ENCODE results near the gene DAPK1. TPM values are rescaled to one million over a fixed set of nuclear protein-coding genes. Genes with fewer than 3 reads are reported as not detected.
A peak's percentile ranks its signal among the peaks of the same experiment; 100 is the strongest.

The DAPK1 gene
- total RNA-seq, 1 donor from 2014 or later = 5.3 TPM

DNA sequence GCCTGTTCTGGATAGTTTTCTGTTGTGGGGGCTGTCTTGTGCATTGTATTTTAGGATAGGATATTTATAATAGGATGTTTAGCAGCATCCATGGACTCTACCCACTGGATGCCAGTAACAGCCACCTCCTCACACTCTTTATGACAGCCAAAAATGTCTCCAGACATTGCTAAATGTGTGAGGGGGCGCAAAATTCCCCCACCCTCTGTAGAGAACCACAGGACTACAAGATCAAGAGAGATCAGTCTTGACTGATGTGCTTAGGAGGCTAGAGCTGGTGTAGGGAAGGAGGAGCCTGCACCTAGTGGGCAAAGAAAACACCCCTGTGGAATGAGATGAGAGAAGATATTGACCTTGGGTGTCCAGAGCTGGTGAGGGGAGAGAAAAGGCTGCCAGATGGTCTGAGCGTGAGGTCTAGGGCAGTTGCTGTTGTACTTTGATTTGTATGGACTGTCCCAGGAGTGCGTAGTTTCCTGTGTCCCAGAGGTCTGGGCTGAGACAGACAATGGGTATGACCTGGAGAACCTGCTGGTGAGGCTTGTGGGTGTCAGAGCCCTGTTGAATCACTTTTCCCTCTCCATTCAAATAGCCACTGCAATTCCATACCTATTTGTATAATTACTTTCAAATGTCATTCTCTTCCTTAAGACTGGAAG, 16.3 kb downstream of the DAPK1 start:
- no peak for DNase-seq
- no peak for ATAC-seq (ENCODE audit: poor library complexity)
- intact Hi-C loops (cut with DNase I) = no loop called here

DNA sequence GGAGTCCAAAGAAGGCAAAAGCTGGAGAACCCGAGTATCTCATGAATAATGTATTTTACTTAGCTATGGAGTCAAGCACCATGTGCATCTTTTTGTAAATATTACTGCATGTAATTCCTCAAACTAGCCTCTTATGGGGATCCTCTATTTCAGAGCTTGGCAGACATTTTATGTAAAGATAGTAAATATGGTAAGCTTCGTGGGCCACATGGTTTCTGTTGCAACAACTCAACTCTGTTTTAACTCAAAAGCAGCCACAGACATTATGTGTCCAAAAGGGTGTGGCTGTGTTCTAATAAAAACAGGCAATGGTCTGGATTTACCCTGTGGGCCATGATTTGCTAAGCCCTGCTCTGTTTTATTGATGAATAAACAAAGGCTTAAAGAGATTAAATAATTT, 17.3 kb downstream of the DAPK1 start:
- ATAC-seq (ENCODE audit: poor library complexity) (no peak), DNase-seq (no peak)
- intact Hi-C loops (cut with DNase I) = no loop called here

DNA sequence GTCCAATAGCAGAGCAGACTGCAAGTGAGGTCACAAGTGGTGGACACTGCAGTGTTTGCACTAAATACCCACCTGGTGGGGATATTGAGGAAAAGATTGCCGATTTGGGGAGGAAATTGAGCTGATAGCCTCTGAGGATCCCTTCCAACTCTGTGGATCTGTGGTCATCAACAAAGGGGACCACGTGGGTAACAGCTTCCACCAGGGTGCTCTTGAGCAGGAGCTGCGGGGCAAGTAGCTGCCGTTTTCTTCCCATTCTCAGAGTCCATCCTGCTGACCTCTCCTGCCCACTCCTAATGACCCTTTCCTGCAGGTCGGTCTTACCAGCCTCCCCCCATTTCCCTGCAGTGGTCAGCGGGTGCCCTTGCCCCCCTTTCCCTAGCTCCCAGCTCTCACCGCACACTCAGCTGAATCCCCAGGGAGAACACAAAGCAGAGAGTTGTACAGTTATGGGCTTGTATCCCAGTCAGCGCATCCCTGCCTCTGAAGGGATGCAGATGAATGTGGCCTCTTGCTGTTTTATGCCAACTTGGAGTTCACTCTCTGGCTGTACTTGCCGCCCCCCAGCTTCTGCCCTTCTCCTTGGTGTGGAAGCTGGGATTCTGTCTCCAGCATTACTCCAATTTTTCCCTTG, 18.0 kb downstream of the DAPK1 start:
- ATAC-seq (ENCODE audit: poor library complexity) = no peak
- DNase-seq = no peak
- intact Hi-C loops (cut with DNase I) = no loop called here

DNA sequence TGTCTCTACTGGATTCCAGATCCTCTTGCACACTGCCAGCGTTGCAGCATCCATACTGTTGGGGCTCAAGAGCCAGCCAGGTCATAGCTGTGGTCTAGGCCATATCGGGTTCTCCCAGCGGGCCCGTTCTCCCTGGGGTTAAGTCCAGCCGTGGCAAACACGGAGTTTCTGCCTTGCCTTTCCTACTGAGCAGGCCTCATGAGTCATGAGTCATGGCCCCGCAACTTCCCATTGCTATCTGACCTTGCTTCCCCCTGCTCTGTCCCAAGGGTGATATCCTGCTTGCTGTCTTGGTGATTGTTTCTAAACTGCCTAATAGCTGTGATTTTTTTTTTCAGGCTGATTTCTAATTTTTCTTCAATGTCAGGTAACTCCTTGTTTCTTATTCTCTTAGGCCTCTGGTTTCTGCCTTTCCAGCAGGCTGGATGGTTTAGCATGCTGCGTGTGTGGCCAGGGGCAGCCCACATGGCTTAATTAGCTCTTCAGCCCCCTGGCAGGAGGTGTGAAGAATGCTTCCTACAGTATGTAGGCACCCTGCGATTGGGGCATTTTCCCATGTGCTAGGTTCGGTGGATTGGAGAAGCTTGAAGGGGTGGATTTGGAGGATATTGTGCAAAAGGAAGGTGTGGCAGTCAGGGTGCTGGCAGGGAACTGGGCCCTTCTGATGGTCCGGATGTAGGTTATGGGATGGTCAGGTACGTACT, 18.7 kb downstream of the DAPK1 start:
- ATAC-seq (ENCODE audit: poor library complexity) = peak; percentile 65
- peak; percentile 70 for DNase-seq

DNA sequence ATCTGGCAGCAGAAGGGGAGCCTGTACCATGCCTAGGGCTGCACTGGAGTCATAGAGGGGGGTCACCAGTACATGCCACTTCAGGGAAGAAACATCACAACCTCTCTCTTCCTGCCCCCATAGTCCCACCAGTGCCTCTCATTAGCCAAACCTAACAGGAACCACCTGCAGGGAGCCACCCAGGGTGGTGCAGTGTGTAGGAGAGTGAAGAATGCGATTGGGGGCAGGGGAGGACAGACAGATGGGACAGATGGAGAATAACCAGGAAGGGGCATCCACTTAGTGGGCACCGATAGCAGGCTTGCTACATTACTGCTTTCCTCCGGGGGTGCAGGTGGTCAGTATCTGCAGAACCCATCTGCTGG, 19.2 kb downstream of the DAPK1 start:
- no peak for DNase-seq
- no peak for ATAC-seq (ENCODE audit: poor library complexity)
- intact Hi-C loops (cut with DNase I) = no loop called here

More for the DNA sequence above, 18.7 kb downstream of the DAPK1 start:
- intact Hi-C loops (cut with DNase I) = no loop called here

DNA sequence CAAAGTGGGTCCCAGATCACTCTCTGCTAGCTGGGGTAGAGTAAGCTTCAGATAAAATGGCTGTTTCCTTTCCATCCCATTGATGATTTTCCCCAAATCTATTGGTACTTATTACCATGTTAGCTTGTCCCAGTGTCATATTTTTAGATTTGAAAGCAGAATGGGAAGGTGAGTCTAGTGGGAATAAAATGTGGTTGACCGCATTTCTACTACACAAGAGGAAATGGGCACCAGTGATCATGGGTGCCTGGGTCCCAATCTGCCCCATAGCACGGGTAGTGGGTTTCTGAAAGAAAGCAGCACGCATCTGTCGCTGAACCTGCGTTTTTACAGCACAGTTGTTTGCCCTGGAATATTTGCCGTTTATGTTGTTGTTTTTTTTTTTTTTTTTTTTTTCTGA, 20.1 kb downstream of the DAPK1 start:
- ATAC-seq (ENCODE audit: poor library complexity) (no peak), DNase-seq (no peak)
- intact Hi-C loops (cut with DNase I) = no loop called here

GRCh38 chr9:87518702-87519335, 21.2 kb downstream of the DAPK1 start:
- intact Hi-C loops (cut with DNase I) = no loop called here
- ATAC-seq (ENCODE audit: poor library complexity) = peak; percentile 90
- DNase-seq = peak; percentile 73

- ATAC-seq (ENCODE audit: poor library complexity) (no peak), DNase-seq (no peak)
- intact Hi-C loops (cut with DNase I) = no loop called here
Measured at GRCh38 chr9:87519461-87519860, 21.8 kb downstream of the DAPK1 start.

DNA sequence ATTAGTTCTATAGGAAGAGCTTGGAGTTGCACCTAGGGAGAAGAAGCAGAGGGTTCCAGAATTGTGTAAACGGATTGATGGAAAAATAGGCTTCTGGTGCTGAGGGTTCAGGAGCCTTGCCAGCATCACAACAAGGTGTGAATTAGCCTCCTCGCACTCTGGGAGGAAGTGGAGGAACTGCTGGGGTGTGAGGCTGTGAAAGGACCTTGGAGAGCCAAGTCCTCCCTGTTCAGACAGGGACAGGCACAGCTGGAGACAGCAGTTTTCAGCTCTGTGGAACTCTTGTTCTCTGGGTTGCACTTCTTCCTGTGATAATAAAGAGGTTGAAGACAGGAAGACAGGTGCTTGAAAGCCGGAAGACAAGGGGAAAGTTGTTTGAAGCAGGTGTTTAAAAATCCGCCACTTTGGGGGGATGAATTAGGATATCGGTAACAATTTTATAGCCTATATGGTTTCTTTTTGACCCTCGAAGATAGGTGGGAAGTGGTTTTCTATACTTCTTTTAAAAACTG, 22.6 kb downstream of the DAPK1 start:
- no peak for DNase-seq
- intact Hi-C loops (cut with DNase I) = no loop called here
- ATAC-seq (ENCODE audit: poor library complexity) = no peak

GRCh38 chr9:87521834-87522233, 24.2 kb downstream of the DAPK1 start:
- ATAC-seq (ENCODE audit: poor library complexity) (no peak), DNase-seq (no peak)
- intact Hi-C loops (cut with DNase I) = no loop called here

GRCh38 chr9:87524061-87524460, 26.4 kb downstream of the DAPK1 start:
- intact Hi-C loops (cut with DNase I) = no loop called here
- no peak for DNase-seq
- ATAC-seq (ENCODE audit: poor library complexity) = no peak

DNA sequence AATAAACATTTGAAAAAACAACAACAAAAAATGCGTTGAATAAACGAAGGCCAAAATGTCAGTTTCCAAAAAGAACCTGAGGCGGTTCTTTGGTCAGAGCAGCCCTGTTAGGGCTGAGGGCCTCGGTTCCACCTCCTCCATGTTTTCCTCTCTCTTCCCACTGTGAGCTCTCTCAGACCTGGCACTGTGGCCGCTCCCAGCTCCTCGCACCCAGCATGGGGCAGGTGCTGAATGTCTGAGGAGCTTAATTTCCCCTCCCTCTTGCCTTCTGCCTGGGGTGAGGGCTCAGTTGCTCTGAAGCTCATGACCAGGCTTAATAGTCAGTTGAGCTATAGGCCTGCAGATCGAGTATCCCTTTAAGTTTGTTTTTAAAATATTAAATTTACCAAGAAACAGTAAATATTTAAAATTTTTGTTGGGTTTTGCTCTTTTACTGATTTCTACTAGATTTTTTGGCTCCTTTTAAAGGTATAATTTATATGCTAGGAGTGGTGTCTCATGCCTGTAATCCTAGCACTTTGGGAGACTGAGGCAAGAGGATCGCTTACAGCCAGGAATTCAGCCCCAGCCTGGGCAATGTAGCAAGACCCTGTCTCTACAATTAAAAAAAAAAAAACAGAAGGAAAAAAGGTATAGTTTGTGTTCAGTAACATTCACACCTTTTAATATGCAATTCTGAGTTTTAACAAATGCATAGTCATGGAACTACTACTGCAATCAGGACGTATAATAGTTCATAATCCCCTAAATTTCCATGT, 28.1 kb downstream of the DAPK1 start:
- ATAC-seq (ENCODE audit: poor library complexity) (no peak), DNase-seq (no peak)
- intact Hi-C loops (cut with DNase I) = no loop called here

DNA sequence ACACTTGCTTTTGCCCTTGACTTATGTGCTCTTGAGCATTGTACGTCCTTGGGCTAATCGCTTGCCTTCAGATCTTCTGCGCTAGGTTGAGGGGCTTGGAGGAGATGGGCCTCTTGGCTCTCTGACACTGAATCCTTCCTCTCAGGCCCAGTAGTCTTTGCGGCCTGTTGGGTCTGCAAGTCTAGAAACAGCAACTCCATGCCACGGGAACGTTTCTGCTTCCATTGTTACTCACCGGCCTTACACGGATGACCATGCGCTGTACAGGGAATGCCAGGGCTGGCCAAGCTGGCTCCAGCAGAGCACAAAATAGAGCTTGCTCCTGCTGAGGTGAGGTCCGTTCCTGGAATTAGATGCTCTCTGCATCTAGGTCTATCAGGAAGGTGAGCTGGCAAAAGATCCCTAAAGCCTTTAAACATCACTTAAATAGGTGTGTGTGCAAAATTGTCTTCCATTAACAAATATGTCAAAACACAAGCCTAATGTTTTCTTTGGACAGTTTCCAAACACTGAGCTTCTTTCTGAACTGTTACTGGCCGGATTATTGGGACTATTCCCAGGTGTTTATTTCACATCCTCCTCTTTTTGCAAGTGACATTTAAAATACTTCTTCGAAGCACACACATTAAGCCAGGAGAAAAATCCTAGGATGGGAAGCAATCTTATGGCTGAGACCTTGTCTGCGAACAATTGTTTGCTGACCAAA, 29.7 kb downstream of the DAPK1 start:
- intact Hi-C loops (cut with DNase I) = no loop called here
- DNase-seq = no peak
- no peak for ATAC-seq (ENCODE audit: poor library complexity)

DNA sequence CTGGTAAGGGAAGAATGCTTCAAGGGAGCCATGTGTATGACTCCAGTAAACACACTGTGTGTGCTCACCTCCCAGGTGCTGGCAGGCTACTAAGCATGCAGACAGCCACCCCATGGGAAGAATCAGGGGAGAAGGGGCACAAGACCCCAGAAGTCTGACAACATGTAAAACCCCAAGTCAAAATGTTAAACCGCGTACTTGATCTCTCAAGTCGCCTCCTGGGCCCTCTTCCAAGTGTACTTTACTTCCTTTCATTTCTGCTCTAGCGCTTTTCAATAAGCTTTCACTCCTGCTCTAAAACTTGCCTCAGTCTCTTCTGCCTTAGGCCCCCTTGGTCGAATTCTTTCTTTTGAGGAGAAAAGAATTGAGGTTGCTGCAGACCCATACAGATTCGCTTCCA, 31.3 kb downstream of the DAPK1 start:
- DNase-seq = no peak
- no peak for ATAC-seq (ENCODE audit: poor library complexity)
- intact Hi-C loops (cut with DNase I) = no loop called here

GRCh38 chr9:87529671-87530070, 32.0 kb downstream of the DAPK1 start:
- peak; percentile 53 for ATAC-seq (ENCODE audit: poor library complexity)
- intact Hi-C loops (cut with DNase I) = no loop called here
- no peak for DNase-seq

GRCh38 chr9:87530716-87531115, 33.0 kb downstream of the DAPK1 start:
- intact Hi-C loops (cut with DNase I) = no loop called here
- ATAC-seq (ENCODE audit: poor library complexity) (no peak), DNase-seq (no peak)

GRCh38 chr9:87531370-87532295, 34.0 kb downstream of the DAPK1 start:
- ATAC-seq (ENCODE audit: poor library complexity) (no peak), DNase-seq (no peak)
- intact Hi-C loops (cut with DNase I) = no loop called here

Data from Right ventricle myocardium superior (tissue), 1 donor.